CD4-positive, alpha-beta T cell treated with Interleukin-6 for 4 hours (primary cell): ENCODE results near the gene ADGRG3.

Source experiments
- DNase-seq: peaks from one replicate; pipeline ENCODE4 v3.0.0-alpha.2; 2020; ENCODE audit warnings: mixed read lengths

ADGRG3 gene

DNA sequence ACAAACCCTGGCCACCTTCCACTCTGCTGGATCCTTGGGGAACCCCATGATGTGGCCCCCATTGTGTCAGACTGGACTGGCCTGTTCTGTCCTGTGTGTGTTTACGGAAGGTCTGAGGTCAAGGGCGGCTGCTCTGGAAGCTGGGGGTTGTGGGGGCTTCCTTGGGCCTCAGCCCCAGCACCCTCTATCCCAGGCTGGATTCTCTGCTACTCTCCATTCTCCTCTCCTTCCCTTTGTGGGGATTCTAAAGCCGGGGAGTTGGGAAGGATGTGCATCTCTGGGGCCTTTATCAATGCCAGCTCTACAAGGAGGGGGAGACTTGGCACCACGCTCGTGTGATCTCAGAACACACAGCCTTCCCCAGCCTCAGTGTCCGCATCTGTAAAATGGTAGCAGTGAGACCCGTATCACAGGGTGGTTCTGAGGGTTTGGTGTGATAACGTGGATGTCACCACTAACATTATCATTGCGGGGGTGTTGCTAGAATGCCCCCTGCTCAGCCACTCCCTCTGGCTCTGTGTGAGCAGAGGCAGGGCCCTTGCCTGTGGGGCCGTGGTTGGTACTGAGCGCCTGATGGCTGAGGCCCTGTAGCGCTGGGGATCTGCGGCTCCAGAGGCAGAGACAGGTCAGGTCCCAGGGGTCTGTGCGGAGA, 21.6 kb upstream of the ADGRG3 start:
- no peak for DNase-seq

DNA sequence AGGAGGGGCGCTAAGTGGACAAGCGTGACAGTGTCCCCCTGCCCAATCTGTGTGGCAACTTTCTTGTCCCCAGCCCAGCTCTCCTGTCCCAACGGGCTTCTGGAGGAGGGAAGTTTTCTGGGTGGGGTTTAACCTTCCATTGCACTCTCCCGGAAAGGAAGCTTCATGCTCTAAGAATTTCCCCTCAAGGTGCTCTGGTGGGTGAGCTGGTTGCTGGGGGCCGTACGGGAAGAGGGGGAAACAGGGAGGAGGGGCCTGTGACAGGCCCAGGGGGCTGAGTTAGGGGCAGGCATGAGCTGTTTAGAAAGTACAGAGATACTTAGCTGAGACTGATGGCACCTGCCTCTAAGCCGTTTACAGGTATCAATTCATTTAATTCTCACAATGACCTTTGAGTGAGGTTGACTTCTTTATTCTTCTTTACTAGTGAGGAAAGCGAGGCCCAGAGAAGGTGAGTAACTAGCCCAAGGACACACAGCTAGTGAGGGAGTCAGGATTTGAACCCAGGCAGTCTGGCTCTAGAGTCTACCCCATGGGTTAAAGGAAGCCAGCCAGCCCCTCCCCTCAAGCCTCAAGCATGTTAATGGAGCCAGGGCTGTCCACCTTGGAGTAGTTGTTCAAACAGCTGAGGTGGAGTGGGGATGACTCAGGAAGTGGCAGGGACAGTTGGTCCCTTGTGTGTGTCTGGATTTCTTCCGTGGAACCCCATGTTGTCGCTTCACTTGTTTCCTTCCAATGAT, 20.8 kb upstream of the ADGRG3 start:
- DNase-seq: no peak

DNA sequence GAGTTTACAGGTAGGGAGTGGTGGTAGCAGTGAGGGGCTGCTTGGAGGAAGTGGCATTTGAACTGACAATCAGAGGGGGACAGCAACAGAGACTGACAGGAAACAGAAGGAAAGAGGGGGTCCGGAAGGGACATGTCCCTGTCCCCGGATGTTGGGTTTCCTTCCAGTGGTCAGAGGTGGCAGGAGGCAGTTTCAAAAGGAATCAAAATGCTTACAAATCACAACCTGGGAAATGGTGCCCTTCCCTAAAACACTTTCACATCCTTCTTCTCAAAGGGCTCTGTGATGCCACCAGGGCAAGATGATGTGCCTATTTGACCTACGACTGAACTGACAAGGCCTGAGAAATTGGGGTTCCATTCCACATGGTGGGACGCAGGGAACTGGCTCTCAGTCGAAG, 20.0 kb upstream of the ADGRG3 start:
- DNase-seq: no peak

DNA sequence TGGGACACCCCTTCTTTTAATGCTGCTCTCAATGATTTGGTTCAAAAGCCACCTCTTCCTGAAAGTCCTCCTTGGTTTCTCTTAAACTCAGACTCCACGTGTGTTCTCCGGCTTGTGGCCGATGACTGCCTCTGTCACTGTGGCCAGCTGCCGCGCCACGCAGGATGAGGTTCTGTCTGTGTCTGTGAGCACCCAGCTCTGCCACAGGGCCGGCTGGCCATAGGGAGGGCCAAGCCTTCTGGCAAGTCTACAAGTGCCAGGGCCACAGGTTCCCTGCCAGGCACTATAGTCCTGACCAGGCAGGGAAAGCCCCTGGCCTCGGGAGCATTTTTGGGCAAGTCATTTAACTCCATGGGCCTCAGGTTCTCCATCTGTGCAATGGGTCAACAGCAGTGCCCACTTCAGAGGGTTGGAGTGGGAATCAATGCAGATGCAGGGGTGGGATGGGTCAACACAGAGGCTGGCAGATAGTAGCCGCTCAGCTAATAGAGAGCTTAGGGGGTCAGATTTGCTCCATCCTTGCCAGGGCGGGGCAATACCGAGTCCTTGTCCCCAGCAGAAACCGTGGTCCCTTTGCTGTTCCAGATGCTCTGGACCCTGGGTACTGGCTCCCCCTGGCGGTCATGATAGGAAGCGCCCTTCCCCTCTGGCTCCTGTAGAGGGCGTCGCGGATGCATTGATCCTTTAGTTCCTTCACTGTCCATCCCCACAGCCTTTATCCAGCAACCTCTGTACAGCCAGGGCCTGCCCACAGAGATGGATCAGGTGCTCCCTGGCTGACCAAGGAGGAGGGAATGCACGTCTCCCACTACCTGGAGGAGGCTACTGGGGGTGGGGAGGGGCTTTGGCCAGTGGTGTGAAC, 19.3 kb upstream of the ADGRG3 start:
- peak; percentile 84 for DNase-seq

DNA sequence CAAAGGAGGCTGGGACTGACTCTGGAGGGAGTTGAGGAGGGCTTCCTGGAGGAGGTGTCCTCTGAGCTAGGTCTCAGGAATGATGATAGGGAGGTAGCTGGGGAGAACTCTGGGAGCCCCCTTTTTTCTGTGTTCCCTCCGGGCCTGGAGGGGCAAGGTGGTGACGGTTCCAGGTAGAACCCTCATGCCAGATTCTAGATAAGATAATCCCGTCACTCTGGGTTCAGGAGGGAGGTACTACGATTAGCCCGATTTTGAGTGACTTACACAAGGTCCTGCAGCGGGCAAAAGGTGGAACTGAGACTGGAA, 18.7 kb upstream of the ADGRG3 start:
- no peak for DNase-seq

DNA sequence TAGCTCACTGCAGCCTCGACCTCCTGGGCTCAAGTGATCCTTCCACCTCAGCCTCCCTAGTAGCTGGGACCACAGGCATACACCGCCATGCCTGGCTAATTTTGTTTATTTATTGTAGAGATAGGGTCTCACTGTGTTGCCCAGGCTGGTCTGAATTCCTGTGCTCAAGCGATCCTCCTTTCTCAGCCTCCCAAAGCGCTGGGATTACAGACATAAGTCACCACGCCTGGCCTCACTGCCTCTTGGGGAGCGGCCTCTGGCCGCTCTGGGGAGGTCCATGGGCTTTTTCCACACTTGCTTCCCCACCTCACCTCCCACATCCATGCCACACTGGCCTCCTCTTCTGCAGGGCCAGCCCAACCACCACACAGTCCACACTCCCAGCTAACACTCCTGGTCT, 18.3 kb upstream of the ADGRG3 start:
- no peak for DNase-seq

DNA sequence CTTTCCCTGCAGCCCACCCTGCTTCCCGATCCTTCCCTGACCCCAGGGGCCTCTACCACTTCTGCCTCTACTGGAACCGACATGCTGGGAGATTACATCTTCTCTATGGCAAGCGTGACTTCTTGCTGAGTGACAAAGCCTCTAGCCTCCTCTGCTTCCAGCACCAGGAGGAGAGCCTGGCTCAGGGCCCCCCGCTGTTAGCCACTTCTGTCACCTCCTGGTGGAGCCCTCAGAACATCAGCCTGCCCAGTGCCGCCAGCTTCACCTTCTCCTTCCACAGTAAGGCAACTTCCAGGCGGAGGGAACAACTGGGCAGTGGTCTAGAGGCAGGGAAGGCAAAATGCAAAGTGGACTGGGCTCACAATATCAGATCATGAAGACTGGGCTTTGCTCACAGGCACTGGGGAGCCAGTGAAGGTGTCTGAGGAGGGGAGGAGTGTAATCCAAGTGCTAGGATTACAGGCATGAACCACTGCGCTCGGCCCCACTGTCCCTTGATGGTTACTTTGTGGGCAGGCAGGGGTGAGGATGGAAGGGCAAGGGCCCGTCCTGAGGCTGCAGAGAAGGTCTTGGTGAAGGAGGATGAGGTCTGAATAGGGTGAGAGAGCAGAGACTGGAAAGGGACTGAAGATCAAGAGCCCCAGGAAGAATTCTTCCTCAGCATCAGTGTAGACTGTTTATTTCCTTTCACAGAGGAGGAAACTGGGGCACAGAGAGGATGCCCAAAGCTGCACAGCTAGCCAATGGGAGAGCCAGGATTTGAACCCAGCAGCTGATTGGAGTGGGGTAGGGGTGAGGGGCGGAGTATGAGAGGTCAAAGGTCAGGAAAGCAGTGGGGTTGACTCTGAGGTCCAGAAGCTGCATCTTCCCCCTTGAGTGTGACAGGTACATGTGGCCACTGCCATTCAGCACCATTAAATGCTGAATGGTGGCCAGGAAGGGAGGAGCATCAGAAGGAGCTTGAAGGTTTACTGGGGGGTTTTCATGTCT, 16.5 kb upstream of the ADGRG3 start:
- peak; percentile 33 for DNase-seq

DNA sequence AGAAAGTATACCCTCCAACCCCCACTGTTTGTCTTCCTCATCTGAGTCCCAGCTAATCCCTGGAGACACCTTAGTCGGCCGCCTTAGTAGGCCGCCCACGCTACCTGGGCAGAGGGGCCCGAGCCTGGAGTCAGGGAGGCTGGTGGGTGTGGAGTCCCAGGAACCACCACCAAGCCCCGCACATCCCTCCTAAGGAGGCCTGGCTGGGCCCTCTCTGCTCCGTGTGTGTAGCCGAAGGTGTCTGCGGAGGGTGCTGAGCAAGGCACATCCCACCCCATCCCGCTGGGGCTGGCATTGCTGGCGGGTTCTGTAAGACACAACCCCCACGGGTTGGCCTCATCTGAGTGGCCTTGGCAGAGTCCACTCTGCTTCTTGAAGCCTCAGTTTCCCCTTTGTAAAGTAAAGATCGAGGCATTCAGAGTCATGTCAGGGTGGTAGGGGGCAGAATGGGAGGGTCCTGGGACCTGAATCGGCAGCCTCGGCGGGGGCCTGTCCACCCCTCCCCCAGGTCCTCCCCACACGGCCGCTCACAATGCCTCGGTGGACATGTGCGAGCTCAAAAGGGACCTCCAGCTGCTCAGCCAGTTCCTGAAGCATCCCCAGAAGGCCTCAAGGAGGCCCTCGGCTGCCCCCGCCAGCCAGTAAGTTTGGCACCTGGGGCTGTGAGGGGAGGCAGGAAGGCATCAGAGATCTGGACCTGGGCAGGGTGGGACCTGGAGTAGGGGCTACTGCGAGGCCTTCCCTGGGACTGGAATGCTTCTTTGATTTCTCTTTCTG, 15.2 kb upstream of the ADGRG3 start:
- DNase-seq: no peak

DNA sequence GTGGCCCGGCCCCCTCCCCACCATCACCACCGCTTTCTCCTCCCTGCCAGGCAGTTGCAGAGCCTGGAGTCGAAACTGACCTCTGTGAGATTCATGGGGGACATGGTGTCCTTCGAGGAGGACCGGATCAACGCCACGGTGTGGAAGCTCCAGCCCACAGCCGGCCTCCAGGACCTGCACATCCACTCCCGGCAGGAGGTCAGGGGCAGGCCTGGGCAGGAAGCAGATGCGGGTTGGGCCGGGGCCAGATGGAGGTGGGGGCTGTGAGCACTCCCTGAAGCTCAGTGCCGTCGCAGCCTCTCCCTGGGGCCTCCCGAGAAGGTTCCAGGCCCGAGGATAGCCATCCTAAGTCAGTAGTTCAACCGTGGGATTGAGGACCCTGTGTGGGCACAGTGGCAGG, 14.2 kb upstream of the ADGRG3 start:
- DNase-seq: no peak

DNA sequence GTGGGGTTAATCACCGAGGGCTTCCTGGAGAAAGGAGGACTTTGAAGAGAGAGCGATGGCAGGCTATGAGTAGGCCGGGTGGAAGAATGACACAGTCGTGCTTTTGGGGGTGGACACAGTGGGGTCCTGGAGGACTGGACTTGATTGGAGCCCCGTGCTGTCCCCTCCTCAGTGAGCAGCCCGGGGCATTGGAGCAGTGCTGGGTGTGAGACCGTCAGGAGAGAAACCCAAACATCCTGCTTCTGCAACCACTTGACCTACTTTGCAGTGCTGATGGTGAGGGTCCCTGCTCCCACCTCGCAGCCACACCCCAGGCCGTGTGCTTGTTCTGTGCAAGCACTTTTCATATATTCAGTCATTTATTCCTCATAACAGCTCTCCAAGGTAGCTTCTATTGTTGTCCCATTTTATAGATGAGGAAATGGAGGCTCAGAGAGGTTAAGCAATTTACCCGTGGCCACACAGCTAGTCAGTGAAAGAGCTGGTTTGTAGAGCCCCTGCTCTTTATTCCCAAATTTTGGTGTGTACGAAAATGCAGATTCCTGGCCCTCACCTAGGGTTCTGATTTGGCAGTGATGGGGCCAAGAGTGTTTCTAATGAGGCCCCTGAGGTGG, 11.7 kb upstream of the ADGRG3 start:
- no peak for DNase-seq

DNA sequence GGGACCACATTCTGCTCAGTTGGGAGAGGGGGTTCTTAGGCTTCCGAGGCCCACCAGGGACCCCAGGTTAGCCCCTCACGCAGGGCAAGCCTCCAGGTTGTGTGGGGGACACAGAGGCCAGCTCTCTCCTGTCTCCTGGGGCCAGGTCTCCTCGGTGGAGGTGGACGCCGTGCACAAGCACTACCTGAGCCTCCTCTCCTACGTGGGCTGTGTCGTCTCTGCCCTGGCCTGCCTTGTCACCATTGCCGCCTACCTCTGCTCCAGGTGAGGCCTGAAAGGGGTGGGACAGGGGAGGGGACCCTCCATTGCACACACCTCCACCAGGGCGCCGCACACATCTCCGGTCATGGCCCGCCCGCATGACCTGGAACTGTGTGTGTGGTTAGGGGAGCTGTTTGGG, 10.9 kb upstream of the ADGRG3 start:
- no peak for DNase-seq

DNA sequence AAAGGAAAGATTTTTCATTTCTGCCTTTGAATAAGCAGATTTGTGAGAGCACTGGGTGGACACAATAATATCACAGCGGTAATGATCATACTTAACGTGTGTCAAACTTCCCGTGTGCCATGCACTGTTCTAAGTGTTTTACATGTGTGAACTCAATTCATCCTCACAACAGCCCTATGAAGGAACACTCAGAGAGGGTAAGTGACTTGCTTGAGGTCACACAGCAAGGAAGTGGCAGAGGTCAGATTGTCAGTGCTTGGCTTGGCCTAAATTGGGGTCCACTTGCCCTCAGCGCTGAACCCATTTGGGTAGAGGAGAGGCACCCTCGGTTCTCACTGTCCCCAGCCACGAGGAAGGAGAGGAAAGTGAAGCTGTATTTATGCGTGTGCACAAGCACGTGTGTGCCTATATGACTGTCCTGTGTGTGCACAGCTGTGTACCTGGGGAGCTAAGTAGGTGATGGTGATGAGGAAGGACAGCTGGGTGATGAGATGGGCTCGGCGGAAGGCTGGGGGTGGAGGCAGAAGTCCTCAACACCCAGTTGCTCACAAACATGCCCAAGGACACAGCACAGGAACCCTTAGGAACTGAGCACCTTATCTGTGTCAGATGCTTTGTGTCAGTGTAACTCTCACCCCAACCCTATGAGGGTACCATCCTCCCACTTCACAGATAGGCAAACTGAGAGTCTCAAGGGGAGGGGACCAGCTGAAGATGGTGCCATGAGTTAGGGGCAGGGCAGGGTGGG, 9.8 kb upstream of the ADGRG3 start:
- no peak for DNase-seq

DNA sequence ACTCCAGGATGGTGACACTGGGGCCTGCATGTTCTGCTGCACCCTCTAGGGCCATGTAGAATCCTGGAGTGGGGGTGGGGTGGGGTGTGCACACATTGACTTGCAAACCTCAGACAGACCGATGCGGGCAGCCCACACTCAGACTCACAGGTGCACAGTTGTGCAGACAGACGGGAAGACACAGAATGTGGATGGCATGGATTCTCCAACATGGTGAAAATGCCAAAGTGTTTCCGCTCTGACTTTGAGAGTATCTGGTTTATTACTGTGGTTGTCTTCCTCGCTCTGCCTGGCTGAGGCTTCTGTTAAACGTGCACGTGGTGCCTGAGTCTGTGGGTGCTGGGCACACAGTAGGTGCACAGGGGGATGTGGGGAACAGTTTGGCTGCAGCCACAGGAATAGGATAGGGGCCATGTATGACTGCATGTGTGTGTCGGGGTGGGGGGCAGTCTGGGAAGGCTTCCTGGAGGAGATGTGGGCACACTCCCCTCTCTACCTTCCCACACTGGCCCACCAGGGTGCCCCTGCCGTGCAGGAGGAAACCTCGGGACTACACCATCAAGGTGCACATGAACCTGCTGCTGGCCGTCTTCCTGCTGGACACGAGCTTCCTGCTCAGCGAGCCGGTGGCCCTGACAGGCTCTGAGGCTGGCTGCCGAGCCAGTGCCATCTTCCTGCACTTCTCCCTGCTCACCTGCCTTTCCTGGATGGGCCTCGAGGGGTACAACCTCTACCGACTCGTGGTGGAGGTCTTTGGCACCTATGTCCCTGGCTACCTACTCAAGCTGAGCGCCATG, 9.0 kb upstream of the ADGRG3 start:
- DNase-seq: no peak

DNA sequence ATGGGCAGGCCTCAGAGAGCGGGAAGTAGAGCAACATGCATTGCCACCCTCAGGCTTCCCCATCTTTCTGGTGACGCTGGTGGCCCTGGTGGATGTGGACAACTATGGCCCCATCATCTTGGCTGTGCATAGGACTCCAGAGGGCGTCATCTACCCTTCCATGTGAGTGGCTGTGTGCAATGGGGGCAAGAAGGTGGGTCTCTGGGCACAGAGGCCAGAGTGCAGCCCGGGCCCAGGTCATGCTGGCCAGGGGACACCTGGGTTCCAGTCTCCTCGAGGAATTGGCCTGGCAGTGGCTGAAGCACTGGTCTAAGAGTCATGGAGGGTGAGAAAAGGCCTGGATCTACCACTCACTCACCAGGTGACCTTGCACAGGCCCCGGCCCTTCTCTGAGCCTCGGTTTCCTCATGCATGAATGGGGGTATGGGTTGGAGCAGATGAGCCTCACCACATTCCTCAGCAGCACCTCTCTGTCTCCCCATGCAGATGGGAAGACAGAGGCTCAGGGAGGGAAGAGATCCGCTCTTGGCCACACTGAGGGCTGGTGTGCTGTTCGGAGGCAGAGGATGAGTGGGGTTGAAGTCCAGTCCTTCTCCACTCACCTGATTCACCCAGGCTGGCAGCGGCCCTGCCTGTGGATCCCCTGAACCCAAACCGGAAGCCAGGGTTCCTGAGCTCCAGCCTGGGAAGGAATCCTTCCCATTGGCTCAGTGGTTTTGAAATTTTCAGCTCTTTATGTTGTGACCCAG, 7.2 kb upstream of the ADGRG3 start:
- DNase-seq: no peak

DNA sequence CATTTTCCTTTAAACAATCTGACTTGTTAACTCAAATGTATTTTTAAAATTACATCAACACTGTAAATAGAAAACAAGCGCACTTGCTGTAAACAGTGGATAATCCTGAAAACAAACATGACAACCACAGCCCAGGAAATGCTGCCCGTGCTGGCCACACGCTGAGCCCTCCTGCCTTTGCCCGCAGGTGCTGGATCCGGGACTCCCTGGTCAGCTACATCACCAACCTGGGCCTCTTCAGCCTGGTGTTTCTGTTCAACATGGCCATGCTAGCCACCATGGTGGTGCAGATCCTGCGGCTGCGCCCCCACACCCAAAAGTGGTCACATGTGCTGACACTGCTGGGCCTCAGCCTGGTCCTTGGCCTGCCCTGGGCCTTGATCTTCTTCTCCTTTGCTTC, 6.6 kb upstream of the ADGRG3 start:
- DNase-seq: no peak

DNA sequence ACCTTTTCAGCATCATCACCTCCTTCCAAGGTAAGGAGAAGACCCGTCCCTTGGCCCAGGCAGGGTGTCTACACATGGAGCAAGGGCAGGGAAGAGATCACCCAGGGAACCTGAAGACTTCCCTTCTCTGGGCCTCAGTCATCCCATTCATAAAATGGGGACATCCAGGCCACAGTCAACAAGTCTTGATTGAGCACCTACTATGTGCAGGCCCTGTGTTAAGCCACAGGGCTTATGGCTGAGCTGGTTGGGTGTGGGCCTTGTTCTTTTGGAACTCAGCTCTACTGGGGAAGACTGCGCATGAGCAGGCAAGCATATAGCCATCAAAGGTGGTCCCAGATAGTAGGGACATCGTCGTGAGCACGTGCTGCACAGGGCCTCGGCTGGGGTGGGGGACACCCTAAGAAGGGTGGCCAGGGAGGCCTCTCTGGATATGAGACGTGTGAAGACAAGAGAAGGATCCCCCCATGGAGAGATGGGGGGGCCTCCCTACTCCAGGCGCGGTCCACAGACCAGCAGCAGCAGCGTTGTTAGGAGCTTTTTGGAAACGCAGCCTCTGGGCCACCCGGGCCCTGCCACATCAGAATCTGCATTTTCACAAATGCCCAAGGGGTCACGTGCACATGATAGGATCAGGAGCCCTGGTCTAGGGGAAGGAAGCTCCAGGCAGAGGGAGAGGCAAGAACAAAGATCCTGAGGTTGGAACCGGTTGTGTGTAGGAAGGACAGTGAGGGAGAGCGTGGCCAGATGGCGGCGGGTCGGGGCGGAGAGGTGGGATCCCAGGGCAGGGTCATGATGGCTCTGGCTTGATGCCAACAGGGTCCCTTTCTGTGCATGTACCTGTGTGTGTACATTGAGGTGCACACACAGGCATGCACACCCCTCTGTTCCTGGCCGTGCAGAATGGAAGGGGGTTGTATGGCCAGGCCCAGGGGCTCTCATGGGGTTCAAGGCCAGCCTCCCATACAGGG, 5.9 kb upstream of the ADGRG3 start:
- no peak for DNase-seq

DNA sequence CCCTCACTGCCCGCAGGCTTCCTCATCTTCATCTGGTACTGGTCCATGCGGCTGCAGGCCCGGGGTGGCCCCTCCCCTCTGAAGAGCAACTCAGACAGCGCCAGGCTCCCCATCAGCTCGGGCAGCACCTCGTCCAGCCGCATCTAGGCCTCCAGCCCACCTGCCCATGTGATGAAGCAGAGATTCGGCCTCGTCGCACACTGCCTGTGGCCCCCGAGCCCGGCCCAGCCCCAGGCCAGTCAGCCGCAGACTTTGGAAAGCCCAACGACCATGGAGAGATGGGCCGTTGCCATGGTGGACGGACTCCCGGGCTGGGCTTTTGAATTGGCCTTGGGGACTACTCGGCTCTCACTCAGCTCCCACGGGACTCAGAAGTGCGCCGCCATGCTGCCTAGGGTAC, 4.7 kb upstream of the ADGRG3 start:
- DNase-seq: no peak
